Activated CD8-positive, alpha-beta memory T cell treated with anti-CD3 and anti-CD28 coated beads, Interleukin-2, amount 50 U/mL, for 24 hours (primary cell): ENCODE results near the gene MED25.
"Not testable (repeated sequence)": the region's sequence is repeated elsewhere in the genome, so short reads cannot be mapped to it uniquely, and the experiment has no call there.

Experiments
- DNase-seq: peaks from one replicate; pipeline ENCODE4 v3.0.0-alpha.2; 2020; ENCODE audit errors: extremely low read depth

Gene MED25

GRCh38 chr19:49816590-49816989, 1.5 kb upstream of the MED25 start:
- no peak for DNase-seq

- DNase-seq, result no peak
Observed at GRCh38 chr19:49818649-49819370, 721 bp downstream of the MED25 start.

DNA sequence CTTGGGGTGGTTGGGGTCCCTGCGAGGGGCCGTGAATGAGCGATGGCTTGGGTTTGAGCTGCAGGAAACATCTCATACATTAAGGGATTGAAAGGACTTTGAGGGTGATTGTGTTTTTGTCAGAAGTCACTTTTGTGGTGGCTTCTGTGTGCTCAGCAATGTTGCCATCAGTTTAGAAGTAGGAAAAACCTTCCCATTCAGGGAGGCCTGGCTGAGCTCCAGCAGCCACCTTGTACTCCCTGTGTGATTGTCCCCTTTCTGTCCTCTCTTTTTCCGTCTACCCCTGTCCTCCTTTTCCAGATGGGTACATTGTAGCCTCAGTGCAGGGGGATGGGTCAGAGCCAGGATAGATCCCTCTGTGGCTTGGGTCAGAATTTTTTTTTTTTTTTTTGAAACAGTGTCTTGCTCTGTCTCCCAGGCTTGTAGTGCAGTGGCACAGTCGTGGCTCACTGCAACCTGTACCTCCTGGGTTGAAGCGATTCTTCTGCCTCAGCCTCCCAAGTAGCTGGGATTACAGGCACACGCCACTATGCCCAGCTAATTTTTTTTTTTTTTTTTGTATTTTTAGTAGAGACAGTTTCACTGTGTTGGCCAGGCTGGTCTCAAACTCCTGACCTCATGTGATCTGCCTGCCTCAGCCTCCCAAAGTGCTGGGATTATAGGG, 1.5 kb downstream of the MED25 start:
- not testable (repeated sequence) for DNase-seq

DNA sequence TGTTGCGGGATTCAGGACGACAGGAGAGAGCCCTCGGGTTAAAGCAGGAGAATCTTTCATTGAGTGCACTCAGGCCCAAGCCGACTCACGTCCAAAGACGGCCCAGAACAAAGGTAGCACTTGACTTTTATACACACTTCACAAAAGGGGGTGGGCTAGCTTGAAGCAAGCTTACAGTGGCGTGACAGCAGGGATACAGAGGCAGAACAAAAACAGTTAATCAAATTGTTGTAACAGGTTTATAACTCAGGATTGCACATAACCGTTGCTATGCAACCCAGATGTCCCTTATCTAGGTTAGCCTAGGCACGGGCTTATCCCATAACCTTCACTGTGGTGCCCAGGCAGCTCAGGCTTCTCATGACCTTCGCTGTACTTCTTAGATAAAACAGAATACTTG, 2.0 kb downstream of the MED25 start:
- no peak for DNase-seq

DNA sequence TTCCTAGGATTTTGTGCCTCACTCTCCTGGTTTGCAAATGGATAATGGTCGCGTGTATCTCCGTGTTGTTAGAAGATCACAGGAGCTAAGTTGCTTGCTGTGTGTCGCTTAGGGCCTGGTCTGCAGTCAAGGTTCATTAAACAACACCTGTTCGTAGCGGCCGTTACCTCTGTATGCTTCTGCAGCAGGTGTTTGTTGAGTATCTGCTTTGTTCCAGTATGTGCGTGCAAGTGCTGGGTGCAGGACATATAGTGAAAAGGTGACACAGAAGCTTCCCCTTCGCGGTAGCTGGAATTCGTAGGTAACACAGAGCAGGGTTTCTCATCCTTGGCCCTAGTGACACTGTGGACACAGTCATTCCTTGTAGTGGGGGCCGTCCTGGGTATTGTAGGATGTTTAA, 5.4 kb downstream of the MED25 start:
- DNase-seq, result no peak

DNA sequence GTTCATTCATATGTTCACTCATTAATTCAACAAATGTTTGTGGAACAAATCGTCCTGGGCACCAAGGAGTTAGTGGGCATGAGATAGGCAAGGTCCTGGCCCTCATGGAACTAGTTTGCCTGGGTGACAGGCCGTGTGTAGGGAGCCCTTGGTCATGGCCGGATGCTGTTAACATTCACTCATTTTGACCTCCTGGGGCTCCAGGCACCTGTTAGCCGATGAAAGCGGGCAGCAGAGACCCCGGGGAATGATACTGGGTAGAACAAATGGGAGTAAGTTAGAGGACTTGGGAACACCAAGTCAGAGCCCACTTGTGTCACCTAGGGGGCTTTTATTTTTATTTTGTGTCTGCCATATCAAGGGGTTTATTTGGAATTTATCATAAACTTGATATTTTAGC, 6.6 kb downstream of the MED25 start:
- DNase-seq, result no peak

- DNase-seq, result no peak
Observed at GRCh38 chr19:49827034-49827433, 8.9 kb downstream of the MED25 start.

DNA sequence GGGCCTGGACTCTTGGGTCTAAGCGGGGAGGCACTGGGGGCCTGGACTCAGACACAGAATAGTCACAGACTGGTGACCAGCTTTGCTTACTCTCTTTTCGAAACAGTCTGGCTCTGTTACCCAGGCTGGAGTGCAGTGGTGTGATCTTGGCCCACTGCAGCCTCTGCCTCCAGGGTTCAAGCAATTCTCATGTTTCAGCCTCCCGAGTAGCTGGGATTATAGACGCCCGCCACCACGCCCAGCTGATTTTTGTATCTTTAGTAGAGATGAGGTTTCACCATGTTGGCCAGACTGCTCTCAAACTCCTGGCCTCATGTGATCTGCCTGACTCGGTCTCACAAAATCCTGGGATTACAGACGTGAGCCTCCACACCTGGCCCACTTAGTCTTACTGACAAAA, 11.1 kb downstream of the MED25 start:
- DNase-seq, result no peak

GRCh38 chr19:49829721-49830120, 11.6 kb downstream of the MED25 start:
- no peak for DNase-seq

DNA sequence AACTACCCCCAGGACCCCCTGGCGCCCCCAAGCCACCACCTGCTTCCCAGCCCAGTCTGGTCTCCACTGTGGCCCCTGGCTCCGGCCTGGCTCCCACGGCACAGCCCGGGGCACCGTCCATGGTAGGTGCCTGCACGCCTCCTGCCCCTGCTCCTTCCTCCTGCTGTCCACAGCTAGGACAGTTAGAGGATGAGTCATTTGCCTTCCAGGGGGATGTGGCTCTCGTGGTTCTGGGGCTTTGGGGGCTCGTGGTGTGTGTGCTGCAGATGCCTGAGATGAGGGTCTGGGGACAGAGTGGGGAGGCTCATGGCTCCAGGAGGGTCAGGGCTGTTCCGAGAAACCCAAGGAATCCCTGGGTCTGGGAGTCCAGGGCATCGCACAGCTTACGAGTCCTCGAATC, 12.7 kb downstream of the MED25 start:
- no peak for DNase-seq

- no peak for DNase-seq
Observed at GRCh38 chr19:49831592-49831991, 13.5 kb downstream of the MED25 start.

GRCh38 chr19:49832556-49832955, 14.5 kb downstream of the MED25 start:
- DNase-seq, result no peak

GRCh38 chr19:49833599-49833998, 15.5 kb downstream of the MED25 start:
- DNase-seq, result no peak

DNA sequence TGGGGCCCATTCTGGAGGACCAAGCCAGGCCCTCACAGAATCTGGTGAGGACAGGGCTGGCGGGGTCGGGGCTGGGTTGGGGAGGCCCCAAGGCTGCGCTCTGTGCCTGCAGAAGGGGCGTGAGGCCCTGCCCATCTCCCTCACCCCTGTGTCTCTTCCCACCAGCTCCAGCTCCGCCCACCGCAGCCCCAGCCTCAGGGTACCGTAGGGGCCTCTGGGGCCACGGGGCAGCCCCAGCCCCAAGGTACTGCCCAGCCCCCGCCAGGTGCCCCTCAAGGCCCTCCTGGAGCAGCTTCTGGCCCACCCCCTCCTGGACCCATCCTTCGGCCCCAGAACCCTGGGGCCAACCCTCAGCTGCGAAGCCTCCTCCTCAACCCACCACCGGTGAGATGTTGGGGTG, 17.5 kb downstream of the MED25 start:
- no peak for DNase-seq

DNA sequence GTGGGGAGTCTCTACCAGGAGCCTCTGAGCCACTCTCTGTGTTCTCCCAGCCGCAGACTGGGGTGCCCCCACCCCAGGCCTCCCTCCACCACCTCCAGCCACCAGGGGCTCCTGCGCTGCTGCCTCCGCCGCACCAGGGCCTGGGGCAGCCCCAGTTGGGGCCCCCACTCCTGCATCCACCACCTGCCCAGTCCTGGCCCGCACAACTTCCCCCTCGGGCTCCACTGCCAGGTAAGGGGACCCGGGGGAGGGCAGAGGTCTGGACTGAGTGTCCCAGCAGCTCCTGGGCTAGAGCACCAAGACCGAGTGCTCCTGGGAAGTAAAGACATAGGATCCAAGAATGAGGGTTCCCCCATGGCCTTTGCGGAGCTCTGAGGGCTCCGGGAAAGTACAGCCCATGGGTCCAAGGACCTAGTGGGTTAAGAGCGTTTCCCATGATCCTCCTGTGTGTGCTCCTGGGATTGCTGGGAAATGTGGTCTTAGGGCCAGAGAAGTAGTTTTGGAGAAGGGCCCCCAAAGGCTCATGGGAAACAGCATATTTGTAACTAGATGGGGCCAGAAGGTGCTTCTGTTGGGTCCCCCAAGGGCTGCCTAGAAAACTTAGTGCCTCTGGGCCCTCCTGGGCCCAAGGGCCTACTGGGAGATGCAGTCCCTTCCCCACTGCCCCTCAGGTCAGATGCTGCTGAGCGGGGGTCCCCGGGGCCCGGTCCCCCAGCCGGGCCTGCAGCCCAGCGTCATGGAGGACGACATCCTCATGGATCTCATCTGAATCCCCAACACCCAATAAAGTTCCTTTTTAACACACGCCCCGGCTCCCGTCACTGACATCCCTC, 18.3 kb downstream of the MED25 start:
- no peak for DNase-seq

DNA sequence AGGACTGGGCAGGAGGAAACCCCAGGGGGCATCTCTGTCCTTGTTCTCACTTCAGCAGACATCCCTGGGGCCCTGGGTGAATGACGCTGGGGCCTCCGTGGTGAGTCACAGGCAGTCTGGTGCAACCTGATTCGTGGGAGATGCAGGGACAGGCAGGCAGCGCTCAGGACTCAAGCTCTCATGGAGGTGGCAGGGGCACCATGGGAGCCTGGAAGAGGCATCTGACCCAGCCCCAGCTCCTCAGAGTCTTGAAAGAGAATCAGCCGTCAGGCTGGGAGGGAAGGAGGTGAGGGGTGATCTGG, 18.9 kb downstream of the MED25 start:
- DNase-seq, result no peak

GRCh38 chr19:49837425-49837824, 19.3 kb downstream of the MED25 start:
- no peak for DNase-seq

- DNase-seq, result no peak
Observed at GRCh38 chr19:49838885-49839588, 20.9 kb downstream of the MED25 start.

GRCh38 chr19:49839713-49840112, 21.6 kb downstream of the MED25 start:
- DNase-seq, result no peak

- no peak for DNase-seq
Observed at GRCh38 chr19:49840321-49840720, 22.2 kb downstream of the MED25 start.

DNA sequence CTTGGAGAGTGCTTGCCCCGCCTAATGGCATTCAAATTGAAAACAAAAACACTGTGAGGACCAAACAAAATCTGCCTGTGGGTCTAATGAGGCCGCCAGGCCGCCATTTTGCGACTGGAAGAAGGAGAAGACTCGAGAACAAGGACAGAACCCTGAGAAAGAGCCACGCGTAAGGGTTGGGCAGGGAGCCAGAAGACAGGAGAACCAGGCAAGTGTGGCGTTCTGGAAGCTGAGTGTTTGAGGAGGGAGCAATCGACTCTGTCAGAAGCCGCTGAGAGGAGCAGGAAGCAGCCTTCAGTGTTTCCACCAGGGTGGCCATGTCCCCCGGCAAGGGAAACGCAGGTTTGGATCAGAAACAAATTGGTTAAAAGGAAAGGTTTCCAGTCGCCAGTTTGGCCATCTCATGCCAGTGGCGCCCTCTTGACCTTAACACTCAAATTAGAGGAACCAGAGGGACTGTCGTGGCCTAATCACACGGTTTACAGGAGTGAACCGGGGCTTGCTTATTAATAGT, 22.7 kb downstream of the MED25 start:
- DNase-seq, result no peak

- no peak for DNase-seq
Observed at GRCh38 chr19:49843265-49843664, 25.2 kb downstream of the MED25 start.
